Progenitor cell of endocrine pancreas (in vitro differentiated cells): ENCODE data around the gene HOXC6. TPM values are rescaled to one million over a fixed set of nuclear protein-coding genes. Genes with fewer than 3 reads are reported as not detected.

Experiments used
- DNase-seq: peaks from one replicate; pipeline ENCODE4 v3.0.0; 2021; ENCODE audit warnings: low spot score; ENCODE audit not compliant: unreplicated experiment
- H3K27ac Mint-ChIP-seq: 2 replicates; pipeline ENCODE4 v1.8.0; 2021; ENCODE audit warnings: mild to moderate bottlenecking, moderate library complexity, mixed read lengths
- H3K27me3 Mint-ChIP-seq: 2 replicates; pipeline ENCODE4 v1.8.0; 2021; ENCODE audit warnings: mixed read lengths
- H3K36me3 Mint-ChIP-seq: 2 replicates; pipeline ENCODE4 v1.8.0; 2022; ENCODE audit warnings: mixed read lengths; ENCODE audit not compliant: insufficient read depth
- H3K4me1 Mint-ChIP-seq: 2 replicates; pipeline ENCODE4 v1.8.0; 2021; ENCODE audit warnings: low read depth, mixed read lengths
- H3K4me3 Mint-ChIP-seq: 2 replicates; pipeline ENCODE4 v1.8.0; 2021; ENCODE audit warnings: low read depth, mild to moderate bottlenecking, moderate library complexity, mixed read lengths
- H3K9me3 Mint-ChIP-seq: 2 replicates; pipeline ENCODE4 v1.8.0; 2021; ENCODE audit warnings: low read depth, mixed read lengths
- CTCF ChIP-seq: fragments of 200-600 bp; sonication (generic); IDR thresholded peaks from one replicate; pipeline ENCODE4 v1.5.0; 2021; ENCODE audit warnings: antibody characterized with exemption, mild to moderate bottlenecking; ENCODE audit not compliant: unreplicated experiment
- total RNA-seq: library from RNA; stranded (reverse); gene quantifications from 2 replicates; pipeline ENCODE4 v1.2.1, GENCODE V29; 2021

HOXC6 gene
- total RNA-seq, 1 donor from 2014 or later = 0.17 TPM

DNA sequence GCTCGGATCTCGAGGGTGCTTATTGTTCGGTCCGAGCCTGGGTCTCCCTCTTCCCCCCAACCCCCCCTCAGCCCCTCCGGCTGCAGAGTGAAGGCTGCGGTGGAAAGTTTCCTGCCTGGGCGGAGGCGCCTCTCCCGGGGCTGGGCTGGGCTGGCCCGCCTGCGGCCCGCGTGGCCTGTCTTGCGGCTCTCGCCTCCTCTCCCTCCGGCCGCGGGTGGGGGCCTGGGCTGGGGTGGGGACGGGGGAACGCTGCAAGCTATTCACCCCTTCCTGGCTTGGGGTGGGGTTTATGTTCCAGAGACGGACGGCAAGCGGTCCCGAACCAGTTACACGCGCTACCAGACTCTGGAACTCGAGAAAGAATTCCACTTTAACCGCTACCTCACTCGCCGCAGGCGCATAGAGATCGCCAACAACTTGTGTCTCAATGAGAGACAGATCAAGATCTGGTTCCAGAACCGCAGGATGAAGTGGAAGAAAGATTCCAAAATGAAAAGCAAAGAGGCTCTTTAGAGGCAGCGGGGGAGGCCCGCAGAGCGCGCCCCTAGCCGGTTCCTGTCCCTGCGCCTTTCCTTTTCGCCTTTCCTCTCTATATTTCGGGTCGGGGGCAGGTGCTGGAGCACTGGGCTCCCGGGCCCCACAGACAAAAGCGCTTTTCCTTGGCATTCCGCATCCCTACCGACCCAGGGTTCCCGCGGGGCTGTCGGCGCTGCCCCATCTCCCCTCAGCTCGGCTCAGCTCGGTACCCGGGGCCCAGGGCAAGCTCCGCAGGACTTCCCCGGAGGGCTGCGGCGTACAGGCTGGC, 5.9 kb downstream of the HOXC6 start:
- Mint-ChIP-seq H3K9me3 (no peaks in the 10 kb centered on the region), H3K27me3 (peaks cover 87% of the 10 kb centered on the region), H3K36me3 (no peaks in the 10 kb centered on the region), H3K4me3 (peak overlapping the region; percentile 65), H3K4me1 (peaks cover 20% of the 10 kb centered on the region), H3K27ac (no peak overlapping the region)
- TF ChIP-seq CTCF = no peak
- DNase-seq = no peak

- Mint-ChIP-seq H3K4me3 (peak overlapping the region; percentile 65), H3K27ac (peak overlapping the region; percentile 42), H3K9me3 (no peaks in the 10 kb centered on the region), H3K4me1 (peaks cover 19% of the 10 kb centered on the region), H3K36me3 (no peaks in the 10 kb centered on the region), H3K27me3 (peaks cover 88% of the 10 kb centered on the region)
- no peak for DNase-seq
- TF ChIP-seq CTCF = no peak
Observed at GRCh38 chr12:54034785-54035310, 6.6 kb downstream of the HOXC6 start.

- no peak for TF ChIP-seq CTCF
- H3K4me1 Mint-ChIP-seq = peaks cover 16% of the 10 kb centered on the region
- H3K27ac Mint-ChIP-seq = peak overlapping the region; percentile 83
- H3K36me3 Mint-ChIP-seq = no peaks in the 10 kb centered on the region
- no peak for DNase-seq
- H3K27me3 Mint-ChIP-seq = peaks cover 89% of the 10 kb centered on the region
- no peak overlapping the region for H3K4me3 Mint-ChIP-seq
- no peaks in the 10 kb centered on the region for H3K9me3 Mint-ChIP-seq
Observed at GRCh38 chr12:54035568-54036264, 7.5 kb downstream of the HOXC6 start.

- H3K4me1 Mint-ChIP-seq = peaks cover 13% of the 10 kb centered on the region
- no peaks in the 10 kb centered on the region for H3K9me3 Mint-ChIP-seq
- no peak overlapping the region for H3K27ac Mint-ChIP-seq
- DNase-seq = no peak
- peaks cover 86% of the 10 kb centered on the region for H3K27me3 Mint-ChIP-seq
- H3K4me3 Mint-ChIP-seq = no peak overlapping the region
- H3K36me3 Mint-ChIP-seq = no peaks in the 10 kb centered on the region
- no peak for TF ChIP-seq CTCF
Observed at GRCh38 chr12:54036620-54037359, 8.6 kb downstream of the HOXC6 start.
